ENCODE measurements around the gene ZFYVE28. TPM values are rescaled to one million over a fixed set of nuclear protein-coding genes. Genes with fewer than 3 reads are reported as not detected.

The ZFYVE28 gene
- total and polyA plus RNA-seq, 10 of the 15 experiments (the other 5 are each of a cell fraction or from before 2014, with no cell fraction given) = 0.06 to 1.9 (median 0.22) TPM; not detected in 1

DNA sequence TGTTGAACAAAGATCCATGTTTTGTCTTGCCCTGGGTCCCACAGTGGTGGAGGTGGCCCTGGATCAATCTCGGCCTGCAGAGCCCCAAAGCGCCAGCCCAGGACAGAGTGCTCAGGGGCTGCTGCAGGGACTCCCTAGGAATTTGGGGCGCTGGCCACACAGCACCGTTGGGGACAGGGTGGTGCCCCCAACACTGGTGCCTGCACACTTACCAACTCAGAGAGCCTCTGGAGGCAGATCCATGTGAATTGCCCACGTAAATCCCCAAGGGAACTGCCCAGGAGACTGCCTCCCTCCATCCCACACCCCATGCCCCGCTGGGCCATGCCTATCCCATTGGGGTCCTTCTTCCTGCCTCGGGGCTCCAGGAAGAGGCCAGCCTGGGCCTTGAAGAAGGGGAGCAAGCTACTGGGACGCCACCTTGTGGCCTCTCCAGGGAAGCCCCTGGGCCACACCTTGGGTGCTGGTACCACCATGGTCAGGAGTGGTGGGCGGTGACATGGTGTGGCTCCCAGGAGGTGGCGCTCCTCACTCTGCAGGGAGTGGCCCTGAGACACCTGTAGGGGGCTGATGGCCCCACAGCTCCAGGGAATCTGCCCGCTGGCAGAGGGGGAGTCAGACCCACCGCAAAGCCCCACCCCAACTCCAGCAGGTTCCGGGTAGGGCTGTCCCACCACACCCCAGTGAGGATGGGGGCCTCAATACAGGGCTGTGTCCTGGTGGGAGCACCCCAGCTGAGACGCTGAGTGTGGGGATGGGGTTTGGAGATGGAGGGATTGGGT is 23.1 kb upstream of the ZFYVE28 start:
- H3K27ac ChIP-seq (ENCODE audit: control insufficient read depth, insufficient read depth) = no peak overlapping the region
- no peak overlapping the region for H3K9ac ChIP-seq (ENCODE audit: control insufficient read depth, insufficient read depth, low read length)
- CTCF ChIA-PET = interaction anchor here (0.5 to 4.1 kb wide), 28 partner anchors 9 to 272 kb away, joined by 3 to 23 read pairs (median 4); partner anchors contain the start of genes CFAP99, RNF4 and ZFYVE28
- WGBS (ENCODE audit: insufficient coverage, insufficient replicate concordance, low lambda C conversion rate, missing lambda C conversion rate) = 8% methylated on average over 13 of the region's 14 CpGs
- BruUV-seq (replicated peaks) = no TSS peak
- SMC1A ChIA-PET (ENCODE audit: uncharacterized antibody, unreplicated experiment) = interaction anchor here (0.9 to 2.1 kb wide), 8 partner anchors 24 to 223 kb away, joined by 3 to 7 read pairs (median 4); no protein-coding TSS in a partner anchor
- no peak overlapping the region for H3K4me2 ChIP-seq (ENCODE audit: control insufficient read depth, insufficient read depth)
- H3K9me3 ChIP-seq (replicated peaks; ENCODE audit: control insufficient read depth, insufficient read depth, low read length) = no peaks in the 10 kb centered on the region
- RAD21 ChIA-PET (ENCODE audit: unreplicated experiment) = interaction anchor here (0.6 to 3.0 kb wide), 12 partner anchors 27 to 221 kb away, joined by 3 to 20 read pairs (median 4); partner anchors contain the start of genes HAUS3 and POLN
- intact Hi-C loops (cut with micrococcal nuclease; ENCODE audit: unreplicated experiment) (loop anchor here (1.0 to 5.0 kb wide), 2 partner anchors 199 to 221 kb away; partner anchors contain the start of genes HAUS3 and POLN), in situ Hi-C loops (cut with MboI) (loop anchor here (5.0 kb wide), 1 partner anchor 224 kb away; no protein-coding TSS in a partner anchor)
- FAIRE-seq = peak; percentile 79
- POLR2A ChIA-PET = interaction anchor here (0.6 to 0.7 kb wide), 4 partner anchors 16 to 410 kb away, joined by 3 to 6 read pairs (median 4); no protein-coding TSS in a partner anchor
- H3K27me3 ChIP-seq (replicated peaks in 1 of 2; ENCODE audit: control insufficient read depth in 2 of 2, insufficient read depth in 2 of 2, low read length in 1 of 2) = peaks cover 0 to 1% of the 10 kb centered on the region in 2 experiments; a peak in 2 of 4 replicates
- H2AFZ ChIP-seq (ENCODE audit: control insufficient read depth, low read depth, low read length) = peak overlapping the region; percentile 89
- H3K4me1 ChIP-seq (ENCODE audit: control insufficient read depth, insufficient read depth, low read length) = peaks cover 3% of the 10 kb centered on the region; the same call in 1 of the 2 replicates
- H3K36me3 ChIP-seq (ENCODE audit: control insufficient read depth in 2 of 2, insufficient read depth in 2 of 2, low read length in 1 of 2) = no peaks in the 10 kb centered on the region
- H4K20me1 ChIP-seq (ENCODE audit: control insufficient read depth, insufficient read depth) = no peaks in the 10 kb centered on the region
- H3K4me3 ChIP-seq = no peak overlapping the region
- ATAC-seq = peak; percentile 99
- peak; percentile 35 for DNase-seq (ENCODE audit: low read depth, low spot score)
- H3K79me2 ChIP-seq (ENCODE audit: control insufficient read depth, insufficient read depth, low read length) = no peaks in the 10 kb centered on the region
- TF ChIP-seq, protein P1, sequence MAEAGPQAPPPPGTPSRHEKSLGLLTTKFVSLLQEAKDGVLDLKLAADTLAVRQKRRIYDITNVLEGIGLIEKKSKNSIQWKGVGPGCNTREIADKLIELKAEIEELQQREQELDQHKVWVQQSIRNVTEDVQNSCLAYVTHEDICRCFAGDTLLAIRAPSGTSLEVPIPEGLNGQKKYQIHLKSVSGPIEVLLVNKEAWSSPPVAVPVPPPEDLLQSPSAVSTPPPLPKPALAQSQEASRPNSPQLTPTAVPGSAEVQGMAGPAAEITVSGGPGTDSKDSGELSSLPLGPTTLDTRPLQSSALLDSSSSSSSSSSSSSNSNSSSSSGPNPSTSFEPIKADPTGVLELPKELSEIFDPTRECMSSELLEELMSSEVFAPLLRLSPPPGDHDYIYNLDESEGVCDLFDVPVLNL (IDR thresholded peaks at IDR 0.05; ENCODE audit: low read depth, low read length) = 0 out of 2 replicates have a peak, but pooled peaks have one; percentile 46
- 0 out of 2 replicates have a peak, but pooled peaks have one; percentile 21 for TF ChIP-seq HDGF (IDR thresholded peaks at IDR 0.05)
- TF ChIP-seq RB1 (IDR thresholded peaks at IDR 0.05; ENCODE audit: borderline replicate concordance) = peak; percentile 87; the same call in 1 of the 2 replicates
- TF ChIP-seq NR2F1 (conservative IDR thresholded peaks at IDR 0.05) = 0 out of 2 replicates have a peak, but pooled peaks have one; percentile 25
- peak; percentile 72 for TF ChIP-seq IKZF1 (conservative IDR thresholded peaks at IDR 0.05)
- TF ChIP-seq CREB1 (IDR thresholded peaks at IDR 0.05; ENCODE audit: low read depth) = 0 out of 2 replicates have a peak, but pooled peaks have one; percentile 18
- peak in 1 of 2 experiments; percentile 38; a peak in 1 of 4 replicates for TF ChIP-seq BHLHE40 (IDR thresholded peaks at IDR 0.05; ENCODE audit: borderline replicate concordance in 1 of 2, low read depth in 2 of 2, low read length in 1 of 2)
- peak; percentile 38; the same call in 1 of the 2 replicates for TF ChIP-seq SREBF2 (IDR thresholded peaks at IDR 0.05; ENCODE audit: low read length)
- TF ChIP-seq PAX5 (IDR thresholded peaks at IDR 0.05; ENCODE audit: borderline replicate concordance, low read depth, low read length) = peak; percentile 52; the same call in 1 of the 2 replicates
- TF ChIP-seq SMARCA5 (IDR thresholded peaks at IDR 0.05) = peak; percentile 69; the same call in 1 of the 2 replicates
- TF ChIP-seq IRF4 (IDR thresholded peaks at IDR 0.05; ENCODE audit: low read depth, low read length) = peak; percentile 45; the same call in 1 of the 2 replicates
- TF ChIP-seq MLLT1 (IDR thresholded peaks at IDR 0.05) = no peak
- TF ChIP-seq CTCF (IDR thresholded peaks at IDR 0.05 in 2 of 3, conservative IDR thresholded peaks at IDR 0.05 in 1 of 3; ENCODE audit: control insufficient read depth in 2 of 3, extremely low read depth in 1 of 3, insufficient read depth in 1 of 3, low read depth in 3 of 3, low read length in 3 of 3) = peak; percentile 91 to 99 (median 95)
- TF ChIP-seq LARP7 (IDR thresholded peaks at IDR 0.05) = peak; percentile 61
- no peak for TF ChIP-seq POLR2AphosphoS5 (IDR thresholded peaks at IDR 0.05; ENCODE audit: low read length)
- no peak for TF ChIP-seq FOS (IDR thresholded peaks at IDR 0.05; ENCODE audit: borderline replicate concordance, extremely low read depth, insufficient read length)
- no peak for TF ChIP-seq NFXL1 (IDR thresholded peaks at IDR 0.05; ENCODE audit: borderline replicate concordance)
- TF ChIP-seq GATAD2B (conservative IDR thresholded peaks at IDR 0.05; ENCODE audit: low read depth) = peak; percentile 77; the same call in 1 of the 2 replicates
- peak; percentile 46; the same call in 1 of the 2 replicates for TF ChIP-seq RUNX3 (IDR thresholded peaks at IDR 0.05; ENCODE audit: low read length)

Data from GM12878 (cell line).